ENCODE results near the gene ZNF490.
"Not testable (repeated sequence)": the region's sequence is repeated elsewhere in the genome, so short reads cannot be mapped to it uniquely, and the experiment has no call there.

Gene ZNF490

GRCh38 chr19:12610540-12611360, at the start of gene ZNF490, which contains the start of gene ZNF791:
TSS of gene ZNF490 (minus strand) at chr19:12610813. CDS start at chr19:12610680, 133 bp downstream.
TSS of gene ZNF791 (plus strand) at chr19:12610920. CDS start at chr19:12611080, 160 bp downstream.
- peak; percentile 99 for DNase-seq

GRCh38 chr19:12657966-12658365, 47.4 kb upstream of the ZNF490 start:
- no peak for DNase-seq

- no peak for DNase-seq
Observed at GRCh38 chr19:12656899-12657571, 46.4 kb upstream of the ZNF490 start.

GRCh38 chr19:12655546-12655945, 44.9 kb upstream of the ZNF490 start:
- no peak for DNase-seq

GRCh38 chr19:12652219-12652618, 41.6 kb upstream of the ZNF490 start:
- DNase-seq = no peak

- DNase-seq = no peak
Observed at GRCh38 chr19:12649941-12650340, 39.3 kb upstream of the ZNF490 start.

GRCh38 chr19:12648088-12648487, 37.5 kb upstream of the ZNF490 start:
- no peak for DNase-seq

GRCh38 chr19:12647490-12648071, 37.0 kb upstream of the ZNF490 start:
- no peak for DNase-seq

GRCh38 chr19:12647047-12647446, 36.4 kb upstream of the ZNF490 start:
- DNase-seq = no peak

GRCh38 chr19:12646551-12646950, 35.9 kb upstream of the ZNF490 start:
- no peak for DNase-seq

GRCh38 chr19:12643716-12644115, 33.1 kb upstream of the ZNF490 start:
- DNase-seq = not testable (repeated sequence)

- DNase-seq = no peak
Observed at GRCh38 chr19:12642506-12642905, 31.9 kb upstream of the ZNF490 start.

GRCh38 chr19:12641456-12641855, 30.8 kb upstream of the ZNF490 start:
- no peak for DNase-seq

- peak; percentile 64 for DNase-seq
Observed at GRCh38 chr19:12639901-12640613, 29.4 kb upstream of the ZNF490 start.

- DNase-seq = no peak
Observed at GRCh38 chr19:12638611-12639182, 28.1 kb upstream of the ZNF490 start.

GRCh38 chr19:12636631-12637030, 26.0 kb upstream of the ZNF490 start:
- DNase-seq = no peak

GRCh38 chr19:12629215-12629614, 18.6 kb upstream of the ZNF490 start:
- DNase-seq = no peak

- no peak for DNase-seq
Observed at GRCh38 chr19:12628040-12629022, 17.7 kb upstream of the ZNF490 start.

- no peak for DNase-seq
Observed at GRCh38 chr19:12626958-12627357, 16.3 kb upstream of the ZNF490 start.

GRCh38 chr19:12623361-12624031, 12.9 kb upstream of the ZNF490 start:
- no peak for DNase-seq
